BE2C (cell line): ENCODE data around the gene NEURL1.
A peak's percentile ranks its signal among the peaks of the same experiment; 100 is the strongest.

Experiments used
- DNase-seq: peaks from one replicate; pipeline ENCODE4 v3.0.0-alpha.2; 2020
- H3K27me3 ChIP-seq: fragments of 250-450 bp; sonication (Bioruptor Pico); 2 replicates; pipeline ENCODE4 v1.5.1; 2020; ENCODE audit warnings: mild to moderate bottlenecking
- H3K36me3 ChIP-seq: fragments of 250-450 bp; sonication (Bioruptor Pico); 2 replicates; pipeline ENCODE4 v1.5.1; 2020; ENCODE audit warnings: mild to moderate bottlenecking
- H3K4me1 ChIP-seq: fragments of 250-450 bp; sonication (Bioruptor Pico); 2 replicates; pipeline ENCODE4 v1.5.1; 2020
- H3K4me3 ChIP-seq: 2 replicates; pipeline ENCODE4 v1.5.1; 2011; ENCODE audit warnings: low read depth, low read length
- H3K9me3 ChIP-seq: fragments of 250-450 bp; sonication (Bioruptor Pico); 2 replicates; pipeline ENCODE4 v1.5.1; 2020
- TF ChIP-seq, protein P1 (sequence below): IDR thresholded peaks from 2 replicates; pipeline ENCODE4 v1.5.1; 2012; ENCODE audit warnings: mild to moderate bottlenecking, low read depth, low read length

Gene NEURL1

DNA sequence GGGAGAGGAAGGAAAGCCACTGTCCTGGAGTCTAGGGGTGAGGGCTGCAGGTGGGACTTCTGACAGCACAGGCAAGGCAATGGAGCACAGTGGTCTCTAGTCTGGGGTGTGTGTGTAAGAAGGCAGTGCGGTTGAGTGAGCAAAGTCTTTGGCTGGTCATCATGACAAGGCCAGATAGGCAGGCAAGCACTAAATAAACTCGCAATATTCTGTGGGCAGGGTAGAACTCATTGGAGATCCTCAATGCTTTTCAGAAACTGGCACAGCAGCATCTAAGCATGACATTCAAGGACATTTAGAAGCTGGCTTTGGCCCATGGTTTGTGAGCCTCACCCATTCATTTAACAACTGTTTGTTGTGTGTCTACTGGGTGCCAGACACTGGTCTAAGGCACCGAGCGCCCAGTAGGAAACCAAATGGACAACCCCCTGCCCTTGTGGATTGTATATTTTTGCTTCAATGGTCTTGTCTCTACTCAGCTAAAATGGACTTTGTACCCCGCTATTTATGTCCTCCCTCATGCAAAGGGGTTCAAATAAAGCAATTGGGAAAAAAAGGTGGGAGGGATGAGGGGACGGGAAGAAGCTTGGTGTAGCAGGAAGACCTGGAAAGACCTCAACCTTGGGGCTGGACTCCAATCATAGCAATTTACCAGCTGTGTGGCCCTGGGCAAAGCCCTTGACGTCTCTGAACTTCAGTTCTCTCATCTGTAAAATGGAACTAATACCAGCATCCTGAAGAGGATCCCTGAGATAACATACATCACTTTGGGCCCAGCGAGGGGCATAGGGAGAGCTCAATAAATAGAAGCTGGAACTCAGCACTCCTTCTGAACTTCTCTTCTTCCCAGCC is 116.0 kb downstream of the NEURL1 start:
- DNase-seq, result no peak
- H3K36me3 ChIP-seq, result peaks cover 3% of the 10 kb centered on the region; the same call in 1 of the 2 replicates
- H3K27me3 ChIP-seq, result no peaks in the 10 kb centered on the region

DNA sequence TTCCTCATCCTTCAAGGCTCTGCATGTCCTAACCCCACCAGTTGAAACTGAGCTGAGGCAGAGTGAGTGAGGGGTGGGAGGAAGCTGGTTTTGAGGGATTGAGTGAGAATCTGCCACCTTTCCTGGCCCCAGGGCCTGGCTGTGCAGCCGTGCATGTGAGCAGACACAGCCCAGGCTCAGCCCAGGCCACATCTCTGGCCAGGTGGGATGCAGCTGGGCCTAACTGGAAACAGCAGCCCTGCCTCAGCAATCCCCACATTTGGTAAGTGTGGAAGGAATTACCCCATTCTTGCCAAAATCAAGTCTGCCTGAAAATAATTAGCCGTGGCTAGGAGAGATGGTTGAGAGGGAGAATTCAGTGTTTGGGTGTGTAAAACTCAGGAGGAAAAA is 116.6 kb downstream of the NEURL1 start:
- H3K27me3 ChIP-seq, result no peaks in the 10 kb centered on the region
- H3K9me3 ChIP-seq, result no peaks in the 10 kb centered on the region
- DNase-seq, result peak; percentile 62
- H3K4me3 ChIP-seq, result no peak overlapping the region
- TF ChIP-seq, protein P1, sequence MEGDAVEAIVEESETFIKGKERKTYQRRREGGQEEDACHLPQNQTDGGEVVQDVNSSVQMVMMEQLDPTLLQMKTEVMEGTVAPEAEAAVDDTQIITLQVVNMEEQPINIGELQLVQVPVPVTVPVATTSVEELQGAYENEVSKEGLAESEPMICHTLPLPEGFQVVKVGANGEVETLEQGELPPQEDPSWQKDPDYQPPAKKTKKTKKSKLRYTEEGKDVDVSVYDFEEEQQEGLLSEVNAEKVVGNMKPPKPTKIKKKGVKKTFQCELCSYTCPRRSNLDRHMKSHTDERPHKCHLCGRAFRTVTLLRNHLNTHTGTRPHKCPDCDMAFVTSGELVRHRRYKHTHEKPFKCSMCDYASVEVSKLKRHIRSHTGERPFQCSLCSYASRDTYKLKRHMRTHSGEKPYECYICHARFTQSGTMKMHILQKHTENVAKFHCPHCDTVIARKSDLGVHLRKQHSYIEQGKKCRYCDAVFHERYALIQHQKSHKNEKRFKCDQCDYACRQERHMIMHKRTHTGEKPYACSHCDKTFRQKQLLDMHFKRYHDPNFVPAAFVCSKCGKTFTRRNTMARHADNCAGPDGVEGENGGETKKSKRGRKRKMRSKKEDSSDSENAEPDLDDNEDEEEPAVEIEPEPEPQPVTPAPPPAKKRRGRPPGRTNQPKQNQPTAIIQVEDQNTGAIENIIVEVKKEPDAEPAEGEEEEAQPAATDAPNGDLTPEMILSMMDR, result no peak
- H3K4me1 ChIP-seq, result peaks cover 4% of the 10 kb centered on the region
- peaks cover 3% of the 10 kb centered on the region; the same call in 1 of the 2 replicates for H3K36me3 ChIP-seq

More for the DNA sequence above, 116.0 kb downstream of the NEURL1 start:
- no peak overlapping the region for H3K4me3 ChIP-seq
- no peaks in the 10 kb centered on the region for H3K9me3 ChIP-seq
- TF ChIP-seq, protein P1, result no peak
- H3K4me1 ChIP-seq, result no peaks in the 10 kb centered on the region

DNA sequence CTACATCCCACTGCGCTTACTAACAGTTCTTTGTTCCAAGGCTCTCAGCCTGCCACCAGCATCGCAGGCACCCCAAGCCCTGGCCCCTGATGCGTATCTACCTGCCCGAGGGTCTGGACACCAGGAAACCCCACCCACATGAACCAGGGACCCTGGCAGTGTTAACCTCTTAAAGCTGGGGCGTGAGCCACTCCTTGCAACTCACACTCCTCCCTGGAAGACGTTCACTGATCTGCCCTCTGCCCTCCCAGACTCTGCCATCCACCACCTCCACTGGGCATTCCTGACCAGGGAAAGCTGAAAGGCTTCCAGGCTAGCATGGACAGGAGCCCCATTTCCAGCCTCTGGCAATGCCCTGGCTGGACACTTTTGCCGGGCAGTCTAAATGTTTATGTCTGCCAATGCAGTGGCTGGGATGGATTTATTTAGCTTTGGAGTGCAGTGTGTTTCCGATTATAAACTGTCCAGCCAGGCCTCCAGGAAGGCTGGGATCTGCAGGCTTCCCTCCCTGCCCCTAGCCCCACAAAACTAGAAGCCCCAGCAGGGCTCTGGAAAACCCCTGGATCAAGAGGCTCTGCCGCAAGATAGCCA is 117.5 kb downstream of the NEURL1 start:
- DNase-seq, result no peak
- Histone ChIP-seq H3K36me3 (0 out of 2 replicates have a peak, but pooled peaks cover 3% of the 10 kb centered on the region), H3K4me3 (no peak overlapping the region), H3K9me3 (no peaks in the 10 kb centered on the region), H3K4me1 (peaks cover 9% of the 10 kb centered on the region), H3K27me3 (no peaks in the 10 kb centered on the region)
- TF ChIP-seq, protein P1, result no peak

DNA sequence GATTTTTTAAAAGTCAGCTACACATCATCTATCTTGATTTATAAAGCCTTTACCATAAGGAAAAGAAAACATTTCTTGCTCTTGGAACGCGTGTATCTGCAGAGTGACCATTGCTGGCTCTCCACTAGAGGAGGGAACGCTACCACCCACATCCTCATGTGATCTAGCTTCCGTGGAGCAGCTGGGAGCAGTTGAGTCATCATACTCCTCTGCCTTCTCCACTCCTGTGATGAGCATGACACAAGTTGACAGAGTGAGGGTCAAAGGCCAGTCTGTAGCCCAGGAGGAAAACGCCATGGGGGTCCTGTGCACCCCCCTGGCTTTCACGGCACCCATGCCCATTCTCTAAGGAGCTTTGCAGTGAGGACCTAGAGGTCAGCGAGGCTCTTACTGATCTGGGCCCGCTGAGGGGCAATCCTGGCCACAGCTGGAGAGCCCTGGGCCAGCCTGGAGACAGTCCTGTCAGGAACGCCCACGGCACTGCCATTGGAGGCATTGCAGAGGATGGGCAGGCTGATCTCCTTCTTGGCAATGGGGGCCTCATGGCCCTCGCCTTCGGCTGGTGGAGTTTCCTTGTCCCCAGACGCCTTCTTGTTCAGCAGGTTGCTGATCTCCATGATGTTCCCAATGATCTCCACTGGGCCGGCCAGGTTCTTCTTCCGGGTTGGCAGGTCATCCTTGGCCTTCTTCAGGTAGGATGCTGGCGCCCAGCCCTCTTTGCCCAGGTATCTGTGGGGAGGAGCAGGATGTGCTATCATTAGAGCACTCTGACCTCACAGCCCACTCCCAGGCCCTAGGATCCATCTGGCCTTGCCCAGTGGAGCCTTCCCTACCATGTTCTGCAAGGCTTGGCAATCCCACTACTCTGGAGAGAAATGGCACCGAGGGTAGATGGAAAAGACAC is 119.2 kb downstream of the NEURL1 start:
- TF ChIP-seq, protein P1, result no peak
- no peak for DNase-seq
- peaks cover 7% of the 10 kb centered on the region; the same call in 1 of the 2 replicates for H3K36me3 ChIP-seq

DNA sequence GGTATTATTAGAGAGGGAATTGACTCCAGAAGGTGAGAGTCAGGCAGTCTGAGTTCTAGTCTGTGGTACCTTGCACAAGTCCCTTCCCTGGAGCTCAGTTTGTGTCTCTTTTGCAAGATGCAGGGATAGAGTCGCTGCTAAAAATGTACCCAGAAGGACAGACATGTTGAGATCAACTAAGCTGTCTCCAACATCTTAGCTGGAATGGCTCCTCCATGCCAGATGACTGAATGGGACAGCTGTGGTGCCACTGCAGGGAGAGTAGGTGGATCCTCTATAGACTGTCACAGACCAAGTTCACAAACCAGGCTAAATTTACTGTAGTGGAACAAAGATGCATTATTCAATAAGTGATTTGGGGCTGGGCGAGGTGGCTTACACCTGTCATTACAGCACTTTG is 120.1 kb downstream of the NEURL1 start:
- H3K9me3 ChIP-seq, result no peaks in the 10 kb centered on the region
- no peaks in the 10 kb centered on the region for H3K27me3 ChIP-seq
- DNase-seq, result no peak
- H3K4me3 ChIP-seq, result no peak overlapping the region
- TF ChIP-seq, protein P1, result no peak
- peaks cover 11% of the 10 kb centered on the region; the same call in 1 of the 2 replicates for H3K36me3 ChIP-seq
- peaks cover 21% of the 10 kb centered on the region for H3K4me1 ChIP-seq

More for the DNA sequence above, 119.2 kb downstream of the NEURL1 start:
- H3K27me3 ChIP-seq, result no peaks in the 10 kb centered on the region
- H3K4me1 ChIP-seq, result peaks cover 12% of the 10 kb centered on the region
- no peaks in the 10 kb centered on the region for H3K9me3 ChIP-seq
- no peak overlapping the region for H3K4me3 ChIP-seq
